Esophagus muscularis mucosa (tissue), 4 donors: ENCODE data around the gene SNX8. TPM values are rescaled to one million over a fixed set of nuclear protein-coding genes. Genes with fewer than 3 reads are reported as not detected.

Experiments used
- DNase-seq: peaks from one replicate; pipeline ENCODE4 v3.0.0-alpha.2; 2017; ENCODE audit errors: extremely low spot score
- H3K27ac ChIP-seq, 4 donors: fragments of 200-600 bp; sonication (generic); replicated peaks in 1 of 4; 1 replicate in 3 of 4; 2 replicates in 1 of 4; pipeline ENCODE4 v1.5.1; 2016 to 2019; ENCODE audit warnings: mild to moderate bottlenecking in 1 of 4
- H3K27me3 ChIP-seq, 4 donors: fragments of 200-600 bp; sonication (generic); one replicate each; pipeline versions ENCODE4 v1.5.1 to v1.6.0; 2016 to 2019
- H3K36me3 ChIP-seq, 4 donors: fragments of 200-600 bp; sonication (generic); one replicate each; pipeline ENCODE4 v1.5.1; 2016 to 2019
- H3K4me1 ChIP-seq, 4 donors: fragments of 200-600 bp; sonication (generic); one replicate each; pipeline ENCODE4 v1.5.1; 2016 to 2019
- H3K4me3 ChIP-seq, 4 donors: fragments of 200-600 bp; sonication (generic); 1 replicate in 2 of 4; 2 replicates in 2 of 4; pipeline ENCODE4 v1.5.1; 2016 to 2019; ENCODE audit warnings: mild to moderate bottlenecking in 4 of 4, moderate library complexity in 1 of 4
- H3K9me3 ChIP-seq, 4 donors: fragments of 200-600 bp; sonication (generic); 1 replicate in 3 of 4; 2 replicates in 1 of 4; pipeline ENCODE4 v1.5.1; 2016 to 2019
- EP300 ChIP-seq: sonication (generic); formaldehyde crosslinking; IDR thresholded peaks from one replicate; pipeline ENCODE4 v1.6.1; 2017; ENCODE audit warnings: antibody characterized with exemption
- POLR2A ChIP-seq: fragments of 450-650 bp; IDR thresholded peaks from one replicate; pipeline ENCODE4 v1.6.1; 2017; ENCODE audit warnings: antibody characterized with exemption, moderate library complexity, mild to moderate bottlenecking, low read depth
- POLR2AphosphoS5 ChIP-seq, 2 donors: sonication (generic); formaldehyde crosslinking; IDR thresholded peaks; one replicate each; pipeline ENCODE4 v1.6.1; 2017; ENCODE audit warnings: antibody characterized with exemption in 2 of 2
- WGBS: methylation state at CpG from one replicate; pipeline ENCODE4 v1.1.5; 2018; 5-methylcytosine and 5-hydroxymethylcytosine counted together
- intact Hi-C: fragments of 100-400 bp; cut with DNase I; formaldehyde crosslinking; loops from one replicate; pipeline ENCODE4 v1.15.1; 2023
- total RNA-seq, 4 donors: library from RNA; depleted of rRNA; stranded (reverse); fragments of >200 nt; gene quantifications; one replicate each; pipeline versions ENCODE4 v1.1.0 to v1.2.1, GENCODE V29; 2016
- TF ChIP-seq, protein P1 (sequence below), 3 experiments: fragments of 200-600 bp in 2 of 3; fragments of 450-650 bp in 1 of 3; sonication (generic) in 2 of 3; IDR thresholded peaks; one replicate each; pipeline ENCODE4 v1.5.1; 2017 to 2019; ENCODE audit warnings: antibody characterized with exemption in 3 of 3, mild to moderate bottlenecking in 2 of 3, moderate library complexity in 1 of 3

The SNX8 gene
- total RNA-seq, 4 donors from 2014 or later, result 6.8 to 9.9 (median 8.7) TPM

- no peak for DNase-seq
- Histone ChIP-seq H3K27me3 (no peaks in the 10 kb centered on the region), H3K9me3 (no peaks in the 10 kb centered on the region), H3K4me3 (no peak overlapping the region), H3K27ac (no peak overlapping the region), H3K36me3 (no peaks in the 10 kb centered on the region), H3K4me1 (peaks cover 7 to 9% (median 9%) of the 10 kb centered on the region in 4 donors)
- TF ChIP-seq EP300 (no peak), POLR2AphosphoS5 (IDR thresholded peaks at IDR 0.05) (no peak), POLR2A (no peak)
- TF ChIP-seq, protein P1, sequence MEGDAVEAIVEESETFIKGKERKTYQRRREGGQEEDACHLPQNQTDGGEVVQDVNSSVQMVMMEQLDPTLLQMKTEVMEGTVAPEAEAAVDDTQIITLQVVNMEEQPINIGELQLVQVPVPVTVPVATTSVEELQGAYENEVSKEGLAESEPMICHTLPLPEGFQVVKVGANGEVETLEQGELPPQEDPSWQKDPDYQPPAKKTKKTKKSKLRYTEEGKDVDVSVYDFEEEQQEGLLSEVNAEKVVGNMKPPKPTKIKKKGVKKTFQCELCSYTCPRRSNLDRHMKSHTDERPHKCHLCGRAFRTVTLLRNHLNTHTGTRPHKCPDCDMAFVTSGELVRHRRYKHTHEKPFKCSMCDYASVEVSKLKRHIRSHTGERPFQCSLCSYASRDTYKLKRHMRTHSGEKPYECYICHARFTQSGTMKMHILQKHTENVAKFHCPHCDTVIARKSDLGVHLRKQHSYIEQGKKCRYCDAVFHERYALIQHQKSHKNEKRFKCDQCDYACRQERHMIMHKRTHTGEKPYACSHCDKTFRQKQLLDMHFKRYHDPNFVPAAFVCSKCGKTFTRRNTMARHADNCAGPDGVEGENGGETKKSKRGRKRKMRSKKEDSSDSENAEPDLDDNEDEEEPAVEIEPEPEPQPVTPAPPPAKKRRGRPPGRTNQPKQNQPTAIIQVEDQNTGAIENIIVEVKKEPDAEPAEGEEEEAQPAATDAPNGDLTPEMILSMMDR (IDR thresholded peaks at IDR 0.05), result no peak
- intact Hi-C loops, result no loop called here
- WGBS, result 95% methylated on average over 6 of the region's 6 CpGs
Measured at GRCh38 chr7:2301511-2301863, 12.8 kb downstream of the SNX8 start.

GRCh38 chr7:2299870-2300512 is 14.2 kb downstream of the SNX8 start:
- Histone ChIP-seq H3K9me3 (no peaks in the 10 kb centered on the region), H3K27ac (peak overlapping the region; percentile 11 to 55 (median 28)), H3K36me3 (no peaks in the 10 kb centered on the region), H3K27me3 (no peaks in the 10 kb centered on the region), H3K4me3 (no peak overlapping the region), H3K4me1 (peaks cover 5 to 8% (median 7%) of the 10 kb centered on the region in 4 donors)
- TF ChIP-seq EP300, result no peak
- WGBS, result 58% methylated on average over 9 of the region's 9 CpGs
- intact Hi-C loops, result no loop called here
- DNase-seq, result no peak

DNA sequence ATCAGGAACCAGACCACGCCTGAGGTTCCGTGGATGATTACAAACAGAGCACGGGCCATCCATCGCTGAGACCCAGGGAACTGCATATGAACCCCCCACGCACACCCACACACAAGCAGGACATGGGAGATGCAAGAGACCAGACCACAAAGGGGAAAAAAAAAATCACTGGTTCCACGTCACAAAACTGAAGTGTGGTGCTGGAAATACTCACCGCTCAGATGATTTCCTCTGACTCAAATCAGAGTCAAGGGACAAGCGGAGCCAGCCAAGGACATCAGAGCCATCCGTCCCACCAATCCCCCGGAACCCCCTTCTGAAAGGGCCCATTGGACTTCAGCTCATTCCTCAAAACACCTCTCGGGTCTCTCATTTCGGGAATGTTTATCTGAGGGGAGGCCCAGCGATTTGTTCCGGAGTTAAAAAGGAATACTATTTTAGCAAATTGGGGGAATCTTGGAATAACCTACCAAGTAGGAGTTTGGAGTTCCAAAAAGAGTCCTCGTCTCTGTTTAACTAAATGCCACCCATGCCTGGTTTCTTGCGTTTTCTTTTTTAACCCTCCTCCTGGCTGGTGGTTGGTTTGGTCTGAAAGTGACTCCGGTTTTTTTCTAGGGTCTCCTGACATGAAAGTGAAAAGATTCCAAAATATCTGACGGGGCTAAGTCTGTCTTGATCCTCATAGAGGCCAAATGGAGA is 15.0 kb downstream of the SNX8 start:
- WGBS, result 74% methylated on average over 18 of the region's 18 CpGs
- no peak for DNase-seq
- no peaks in the 10 kb centered on the region for H3K27me3 ChIP-seq
- intact Hi-C loops, result no loop called here
- H3K4me1 ChIP-seq, result peaks cover 0 to 1% (median 0%) of the 10 kb centered on the region in 4 donors
- no peaks in the 10 kb centered on the region for H3K36me3 ChIP-seq
- TF ChIP-seq POLR2AphosphoS5 (IDR thresholded peaks at IDR 0.05) (no peak), POLR2A (no peak), EP300 (no peak)
- TF ChIP-seq, protein P1 (IDR thresholded peaks at IDR 0.05), result no peak
- H3K27ac ChIP-seq, result peak overlapping the region; percentile 11 to 55 (median 28)
- H3K4me3 ChIP-seq, result no peak overlapping the region
- no peaks in the 10 kb centered on the region for H3K9me3 ChIP-seq

- H3K36me3 ChIP-seq, result no peaks in the 10 kb centered on the region
- H3K27me3 ChIP-seq, result no peaks in the 10 kb centered on the region
- no peak for TF ChIP-seq POLR2A
- intact Hi-C loops, result no loop called here
- no peak overlapping the region for H3K27ac ChIP-seq
- H3K4me3 ChIP-seq, result no peak overlapping the region
- over 99% methylated on average over 6 of the region's 6 CpGs for WGBS
- no peak for DNase-seq
- no peaks in the 10 kb centered on the region for H3K4me1 ChIP-seq
- H3K9me3 ChIP-seq, result no peaks in the 10 kb centered on the region
Measured at GRCh38 chr7:2296832-2297231, 17.4 kb downstream of the SNX8 start.

GRCh38 chr7:2295936-2296620 is 18.2 kb downstream of the SNX8 start:
- DNase-seq, result no peak
- Histone ChIP-seq H3K36me3 (no peaks in the 10 kb centered on the region), H3K27me3 (no peaks in the 10 kb centered on the region), H3K9me3 (no peaks in the 10 kb centered on the region), H3K4me3 (no peak overlapping the region), H3K27ac (no peak overlapping the region), H3K4me1 (no peaks in the 10 kb centered on the region)
- 80% methylated on average over 6 of the region's 6 CpGs for WGBS
- intact Hi-C loops, result no loop called here
- TF ChIP-seq EP300, result no peak
- TF ChIP-seq, protein P1 (IDR thresholded peaks at IDR 0.05), result no peak
- TF ChIP-seq POLR2A, result no peak
- TF ChIP-seq POLR2AphosphoS5 (IDR thresholded peaks at IDR 0.05), result no peak
